Stimulated activated CD4-positive, alpha-beta T cell treated with anti-CD3 and anti-CD28 coated beads, Interleukin-15, amount 100 ng/mL, for 1 hour (primary cell): Measurements from ENCODE around the gene WDR81.

Source experiments
- DNase-seq, 2 donors: peaks; one replicate each; pipeline ENCODE4 v3.0.0-alpha.2; 2020; ENCODE audit warnings: low read depth in 1 of 2, low spot score in 1 of 2

Gene WDR81

GRCh38 chr17:1776857-1777256 lies 52.4 kb downstream of the WDR81 start:
- DNase-seq, result no peak

GRCh38 chr17:1779571-1780131 lies 55.1 kb downstream of the WDR81 start:
- no peak for DNase-seq

GRCh38 chr17:1782171-1782567 lies 57.7 kb downstream of the WDR81 start:
- DNase-seq, result no peak

- no peak for DNase-seq
These were observed 58.8 kb downstream of the WDR81 start for GRCh38 chr17:1783271-1783670.

GRCh38 chr17:1783834-1784611 lies 59.5 kb downstream of the WDR81 start:
- DNase-seq, result no peak

- DNase-seq, result no peak
These were observed 61.4 kb downstream of the WDR81 start for GRCh38 chr17:1785930-1786329.

- DNase-seq, result no peak
These were observed 62.2 kb downstream of the WDR81 start for GRCh38 chr17:1786708-1787107.

GRCh38 chr17:1787301-1787902 lies 62.9 kb downstream of the WDR81 start:
- no peak for DNase-seq
